Measurements from ENCODE around the gene PTPRE. TPM values are rescaled to one million over a fixed set of nuclear protein-coding genes. Genes with fewer than 3 reads are reported as not detected.

The PTPRE gene
- total RNA-seq, 1 experiment from 2014 or later = 11.6 TPM

- no TSS peak for BruUV-seq (replicated peaks)
- no peak overlapping the region for H3K27ac ChIP-seq (ENCODE audit: low read depth, low read length, poor library complexity, severe bottlenecking)
- ChIA-PET CTCF (no interaction called here), POLR2A (ENCODE audit: low non-redundant PET) (no interaction called here)
- DNase-seq (ENCODE audit: low spot score) = no peak
- H3K4me1 ChIP-seq (ENCODE audit: insufficient read depth, low read length, poor library complexity, severe bottlenecking) = peaks cover 11% of the 10 kb centered on the region
- no peaks in the 10 kb centered on the region for H3K27me3 ChIP-seq (replicated peaks; ENCODE audit: insufficient read depth, low read depth, low read length, poor library complexity)
- no peaks in the 10 kb centered on the region for H3K36me3 ChIP-seq (ENCODE audit: insufficient read depth, low read length, poor library complexity, severe bottlenecking)
- intact Hi-C loops (cut with micrococcal nuclease; ENCODE audit: unreplicated experiment) = no loop called here
- no peak overlapping the region for H3K4me3 ChIP-seq (ENCODE audit: low read depth, low read length, poor library complexity, severe bottlenecking)
- TF ChIP-seq CTCF (conservative IDR thresholded peaks at IDR 0.05; ENCODE audit: low read depth, low read length) (no peak), EZH2 (IDR thresholded peaks at IDR 0.05; ENCODE audit: borderline replicate concordance, low read depth, low read length, poor library complexity, severe bottlenecking) (no peak)
- peaks cover 4% of the 10 kb centered on the region for H3K9me3 ChIP-seq (ENCODE audit: low read depth, low read length, poor library complexity, severe bottlenecking)
Observed at GRCh38 chr10:127977357-127978009, 70.6 kb downstream of the PTPRE start.

- ChIA-PET CTCF (no interaction called here), POLR2A (ENCODE audit: low non-redundant PET) (interaction anchor here (0.6 kb wide), 1 partner anchor 14 kb away, joined by 4 read pairs; no protein-coding TSS in a partner anchor)
- Histone ChIP-seq H3K27ac (ENCODE audit: low read depth, low read length, poor library complexity, severe bottlenecking) (no peak overlapping the region), H3K9me3 (ENCODE audit: low read depth, low read length, poor library complexity, severe bottlenecking) (peaks cover 4% of the 10 kb centered on the region), H3K4me1 (ENCODE audit: insufficient read depth, low read length, poor library complexity, severe bottlenecking) (peaks cover 11% of the 10 kb centered on the region), H3K4me3 (ENCODE audit: low read depth, low read length, poor library complexity, severe bottlenecking) (no peak overlapping the region), H3K36me3 (ENCODE audit: insufficient read depth, low read length, poor library complexity, severe bottlenecking) (no peaks in the 10 kb centered on the region), H3K27me3 (replicated peaks; ENCODE audit: insufficient read depth, low read depth, low read length, poor library complexity) (no peaks in the 10 kb centered on the region)
- no peak for TF ChIP-seq CTCF (conservative IDR thresholded peaks at IDR 0.05; ENCODE audit: low read depth, low read length)
- TF ChIP-seq EZH2 (IDR thresholded peaks at IDR 0.05; ENCODE audit: borderline replicate concordance, low read depth, low read length, poor library complexity, severe bottlenecking) = no peak
- intact Hi-C loops (cut with micrococcal nuclease; ENCODE audit: unreplicated experiment) = no loop called here
- BruUV-seq (replicated peaks) = no TSS peak
- DNase-seq (ENCODE audit: low spot score) = no peak
Observed at GRCh38 chr10:127978481-127978880, 71.6 kb downstream of the PTPRE start.

- Histone ChIP-seq H3K4me3 (ENCODE audit: low read depth, low read length, poor library complexity, severe bottlenecking) (no peak overlapping the region), H3K4me1 (ENCODE audit: insufficient read depth, low read length, poor library complexity, severe bottlenecking) (peaks cover 11% of the 10 kb centered on the region), H3K27me3 (replicated peaks; ENCODE audit: insufficient read depth, low read depth, low read length, poor library complexity) (no peaks in the 10 kb centered on the region), H3K36me3 (ENCODE audit: insufficient read depth, low read length, poor library complexity, severe bottlenecking) (no peaks in the 10 kb centered on the region), H3K9me3 (ENCODE audit: low read depth, low read length, poor library complexity, severe bottlenecking) (peaks cover 4% of the 10 kb centered on the region), H3K27ac (ENCODE audit: low read depth, low read length, poor library complexity, severe bottlenecking) (no peak overlapping the region)
- no TSS peak for BruUV-seq (replicated peaks)
- intact Hi-C loops (cut with micrococcal nuclease; ENCODE audit: unreplicated experiment) = no loop called here
- CTCF ChIA-PET = no interaction called here
- DNase-seq (ENCODE audit: low spot score) = no peak
- TF ChIP-seq CTCF (conservative IDR thresholded peaks at IDR 0.05; ENCODE audit: low read depth, low read length) (no peak), EZH2 (IDR thresholded peaks at IDR 0.05; ENCODE audit: borderline replicate concordance, low read depth, low read length, poor library complexity, severe bottlenecking) (no peak)
- POLR2A ChIA-PET (ENCODE audit: low non-redundant PET) = interaction anchor here (0.6 kb wide), 1 partner anchor 14 kb away, joined by 4 read pairs; no protein-coding TSS in a partner anchor
Observed at GRCh38 chr10:127979045-127979444, 72.1 kb downstream of the PTPRE start.

All from A673 (cell line).